ENCODE results near the gene CLMN.
A peak's percentile ranks its signal among the peaks of the same experiment; 100 is the strongest.

The CLMN gene

DNA sequence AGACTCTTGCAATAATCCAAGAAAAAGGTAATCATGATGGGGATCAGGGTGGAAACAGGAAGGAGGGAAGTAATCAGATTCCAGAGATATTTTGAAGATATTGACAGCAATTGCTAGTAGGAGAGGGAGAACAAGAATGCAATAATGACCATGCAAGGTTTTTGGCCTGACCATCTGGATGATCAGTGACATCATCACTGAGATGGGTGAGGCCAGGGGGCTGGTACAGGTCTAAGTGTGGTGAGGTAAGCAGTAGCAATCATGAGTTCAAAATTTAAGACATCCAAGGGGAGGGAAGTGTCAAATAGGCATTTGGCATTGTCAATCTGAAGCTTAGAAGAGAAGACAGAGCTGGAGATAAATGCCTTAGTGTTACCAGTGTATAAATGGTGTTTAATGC is 24.8 kb upstream of the CLMN start:
- no peak for DNase-seq (ENCODE audit: low spot score)

DNA sequence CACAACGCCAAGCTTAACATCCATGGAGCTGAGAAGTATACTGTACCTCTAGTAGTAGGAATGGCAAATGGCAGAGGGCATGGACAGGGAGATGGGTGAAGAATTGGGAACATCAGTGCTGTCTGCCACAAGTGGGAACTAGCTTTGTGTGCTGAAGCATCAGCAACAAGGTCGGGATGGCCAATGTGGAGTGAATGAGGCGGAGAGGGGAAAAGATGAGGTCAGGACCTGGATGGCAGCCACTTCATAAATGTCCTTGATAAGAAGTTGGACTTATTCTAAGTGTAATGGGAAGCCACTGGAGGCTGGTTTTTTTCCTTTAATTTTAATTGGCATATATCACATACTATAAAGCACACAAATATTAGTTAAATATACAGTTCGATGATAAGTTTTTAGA is 21.9 kb upstream of the CLMN start:
- no peak for DNase-seq (ENCODE audit: low spot score)

DNA sequence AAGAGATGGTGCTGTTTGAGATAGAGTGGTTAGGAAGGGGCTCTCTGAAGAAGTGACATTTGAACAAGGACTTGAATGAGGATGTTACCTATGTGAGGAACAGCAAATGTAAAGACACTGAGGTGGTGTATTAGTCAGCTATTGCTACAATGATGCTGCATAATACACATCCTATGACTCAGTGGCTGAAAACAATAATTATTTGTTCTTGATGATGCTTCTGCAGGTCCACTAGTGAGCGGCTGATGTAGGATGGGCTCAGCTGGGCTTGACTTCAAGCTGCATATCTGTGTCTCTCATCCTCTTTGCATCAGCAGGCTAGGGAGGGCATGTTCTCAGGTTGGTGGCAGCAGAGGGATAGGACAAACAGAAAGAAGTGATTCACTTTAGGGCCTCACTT is 21.4 kb upstream of the CLMN start:
- peak; percentile 30 for DNase-seq (ENCODE audit: low spot score)

DNA sequence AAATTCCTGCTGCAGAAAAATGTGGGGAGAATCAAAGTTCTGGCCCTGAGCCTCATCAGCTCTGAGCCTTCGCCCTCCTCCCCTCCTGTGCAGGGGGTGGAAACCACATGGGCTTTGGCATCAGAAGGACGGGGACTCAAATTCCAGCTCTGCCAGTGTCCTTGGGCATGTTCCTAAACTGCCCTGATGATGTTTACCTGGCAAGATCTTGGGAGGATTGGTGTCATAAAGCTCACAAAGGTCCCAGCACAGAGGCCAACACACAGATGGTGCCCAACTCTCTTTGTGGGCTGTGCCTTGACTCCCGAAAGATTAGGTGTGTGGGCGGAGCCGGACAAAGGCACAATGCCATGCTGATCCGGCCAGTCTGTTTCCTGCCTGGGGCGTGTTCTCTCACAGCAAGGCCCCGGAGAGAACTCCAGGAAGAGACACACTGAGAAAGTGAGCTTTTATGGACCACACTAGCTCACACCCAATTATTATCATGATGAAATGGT is 20.5 kb upstream of the CLMN start:
- no peak for DNase-seq (ENCODE audit: low spot score)

DNA sequence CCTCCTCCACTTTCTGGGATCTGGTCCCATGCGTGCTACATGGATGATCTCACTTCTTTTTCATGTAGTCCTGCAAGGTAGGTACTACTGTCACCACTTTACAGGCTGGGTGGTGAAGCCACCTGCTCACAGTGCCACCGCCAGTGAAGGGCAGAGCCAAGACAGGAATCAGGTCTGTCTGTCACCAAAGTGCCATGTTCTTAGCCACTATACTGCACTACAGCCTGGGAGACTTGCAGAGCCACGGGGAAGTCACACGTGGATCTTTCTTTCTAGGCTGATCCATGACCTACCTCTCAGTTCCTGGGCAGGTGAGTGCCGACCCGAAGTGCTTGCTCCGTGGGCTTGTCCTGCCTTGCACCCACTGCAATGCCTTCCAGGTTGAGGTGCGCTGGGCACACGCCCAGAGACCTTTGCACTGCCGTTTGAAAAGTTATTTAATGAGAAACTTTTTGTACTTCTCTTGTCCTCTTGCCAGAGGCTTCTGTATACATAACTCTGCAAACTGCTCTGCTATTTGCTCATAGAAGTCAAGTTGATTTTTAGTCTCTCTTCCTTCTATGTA is 19.7 kb upstream of the CLMN start:
- no peak for DNase-seq (ENCODE audit: low spot score)

DNA sequence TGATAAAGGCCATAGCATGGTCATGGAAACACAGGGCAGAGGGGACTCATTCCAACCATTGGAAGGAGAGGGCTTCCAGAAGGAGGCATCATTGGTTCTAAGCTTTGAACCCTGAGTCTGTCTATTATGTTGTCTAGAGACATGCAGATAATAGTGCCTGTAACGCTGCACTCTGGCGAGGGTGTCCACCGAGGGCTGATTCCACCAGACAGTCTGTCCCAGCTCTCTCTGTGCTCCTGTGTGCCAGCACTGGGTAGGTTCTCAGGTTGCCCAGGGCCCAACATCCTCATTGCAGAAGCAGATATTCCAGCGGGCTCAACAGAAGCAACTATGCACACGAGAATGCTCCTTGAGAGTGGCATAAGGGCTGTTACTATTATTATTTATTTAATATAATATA is 18.7 kb upstream of the CLMN start:
- DNase-seq (ENCODE audit: low spot score): no peak

DNA sequence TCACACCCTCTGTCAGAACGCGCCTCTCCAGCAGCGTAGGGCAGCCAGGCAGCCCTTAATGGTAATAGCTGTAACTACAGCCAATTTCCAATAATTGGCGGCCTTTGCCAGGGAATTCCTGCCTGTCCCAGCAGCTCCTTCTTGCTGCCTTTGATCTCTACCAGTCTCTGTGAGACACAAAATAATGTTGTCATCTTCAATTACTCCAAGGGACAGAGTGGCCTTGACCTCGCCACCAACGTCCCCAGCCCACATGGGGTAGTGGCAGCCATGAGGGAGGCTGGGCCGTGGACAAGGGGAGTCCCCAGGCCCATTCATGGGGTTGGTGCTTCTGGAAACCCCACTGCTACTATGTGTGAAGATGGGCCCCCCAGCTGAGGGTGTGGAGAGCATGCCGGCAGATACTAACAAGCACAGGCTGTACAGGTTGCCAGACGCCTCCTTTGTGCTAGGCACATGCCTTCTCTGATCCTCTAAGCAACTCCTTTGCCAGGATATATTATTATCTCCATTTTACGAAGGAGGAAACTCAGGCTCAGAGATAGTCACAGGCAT is 17.4 kb upstream of the CLMN start:
- DNase-seq (ENCODE audit: low spot score): no peak

DNA sequence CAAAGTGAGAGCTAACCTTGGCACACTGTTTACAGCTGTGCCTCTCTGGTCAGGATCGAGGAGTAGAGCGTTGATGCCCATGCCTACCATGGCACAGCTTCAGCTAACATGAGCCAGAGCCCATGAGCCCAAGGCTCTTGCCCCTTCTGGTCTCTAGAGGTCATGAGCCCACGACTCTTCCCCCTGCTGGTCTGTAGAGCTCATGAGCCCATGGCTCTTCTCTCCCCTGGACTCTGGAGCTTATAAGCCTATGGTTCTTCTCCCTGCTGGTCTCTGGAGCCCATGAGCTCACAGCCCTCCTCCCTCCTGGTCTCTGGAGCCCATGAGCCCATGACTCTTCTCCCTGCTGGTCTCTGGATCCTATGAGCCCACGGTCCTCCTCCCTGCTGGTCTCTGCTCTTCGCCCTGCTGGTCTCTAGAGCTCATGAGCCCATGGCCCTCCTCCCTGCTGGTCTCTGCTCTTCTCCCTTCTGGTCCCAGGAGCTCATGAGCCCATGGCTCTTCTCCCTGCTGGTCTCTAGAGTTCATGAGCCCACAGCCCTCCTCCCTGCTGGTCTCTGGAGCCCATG is 16.6 kb upstream of the CLMN start:
- DNase-seq (ENCODE audit: low spot score): no peak

DNA sequence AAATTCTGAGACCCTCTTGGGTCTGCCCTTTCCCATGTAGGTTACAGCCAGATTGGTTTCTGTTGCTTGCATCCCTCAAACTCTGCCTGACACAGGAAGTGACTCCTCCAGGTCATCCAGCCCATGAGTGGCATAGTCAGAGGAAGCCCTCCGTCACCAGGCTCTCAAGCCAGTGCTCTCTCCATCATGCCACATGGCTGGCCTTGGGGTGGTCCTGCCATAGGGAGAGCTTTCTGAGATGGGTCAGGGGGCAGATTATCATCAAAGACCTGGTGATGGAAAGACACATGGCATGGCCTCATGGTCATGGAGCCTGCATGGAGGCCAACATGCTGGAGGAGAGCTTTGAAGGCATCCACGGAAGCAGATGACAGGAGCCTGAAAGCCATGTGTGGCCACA is 15.4 kb upstream of the CLMN start:
- DNase-seq (ENCODE audit: low spot score): no peak

DNA sequence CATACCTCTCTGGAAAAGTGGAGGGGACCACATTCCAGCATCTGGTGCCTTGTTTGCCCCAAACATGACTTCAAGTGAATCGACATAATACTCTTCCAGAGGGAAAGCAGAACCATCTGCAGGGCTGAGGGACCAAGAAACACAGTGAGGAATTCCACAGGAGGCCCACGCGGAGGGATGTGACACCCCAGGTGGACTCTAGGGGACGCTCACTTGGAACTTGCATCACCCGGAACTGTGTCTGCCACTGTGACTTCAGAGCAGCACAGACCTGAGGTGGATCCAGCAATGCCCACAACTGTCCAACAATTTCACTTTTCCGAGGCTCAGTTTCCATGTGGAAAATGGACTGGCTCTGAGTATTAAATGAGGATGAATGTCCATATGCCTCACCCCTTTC is 14.3 kb upstream of the CLMN start:
- DNase-seq (ENCODE audit: low spot score): no peak

DNA sequence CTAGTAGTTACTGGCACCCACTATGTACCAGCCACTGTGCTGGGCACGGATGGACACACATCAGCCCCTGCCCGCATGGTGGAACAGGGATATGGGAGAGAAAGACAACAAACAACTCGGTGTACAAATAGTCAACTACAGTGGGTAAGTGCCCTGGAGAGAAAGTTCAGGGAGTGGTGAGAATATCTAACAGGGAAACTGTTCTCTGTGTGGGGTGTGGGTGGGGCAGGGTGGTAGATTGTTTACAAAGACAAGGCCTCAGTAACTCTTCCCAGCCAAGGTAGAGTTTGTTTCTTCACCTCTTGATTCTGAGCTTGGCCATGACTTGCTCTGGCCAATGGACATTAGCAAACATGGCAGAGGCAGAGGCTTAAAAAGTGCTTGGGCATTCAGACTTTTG is 12.9 kb upstream of the CLMN start:
- DNase-seq (ENCODE audit: low spot score): no peak

DNA sequence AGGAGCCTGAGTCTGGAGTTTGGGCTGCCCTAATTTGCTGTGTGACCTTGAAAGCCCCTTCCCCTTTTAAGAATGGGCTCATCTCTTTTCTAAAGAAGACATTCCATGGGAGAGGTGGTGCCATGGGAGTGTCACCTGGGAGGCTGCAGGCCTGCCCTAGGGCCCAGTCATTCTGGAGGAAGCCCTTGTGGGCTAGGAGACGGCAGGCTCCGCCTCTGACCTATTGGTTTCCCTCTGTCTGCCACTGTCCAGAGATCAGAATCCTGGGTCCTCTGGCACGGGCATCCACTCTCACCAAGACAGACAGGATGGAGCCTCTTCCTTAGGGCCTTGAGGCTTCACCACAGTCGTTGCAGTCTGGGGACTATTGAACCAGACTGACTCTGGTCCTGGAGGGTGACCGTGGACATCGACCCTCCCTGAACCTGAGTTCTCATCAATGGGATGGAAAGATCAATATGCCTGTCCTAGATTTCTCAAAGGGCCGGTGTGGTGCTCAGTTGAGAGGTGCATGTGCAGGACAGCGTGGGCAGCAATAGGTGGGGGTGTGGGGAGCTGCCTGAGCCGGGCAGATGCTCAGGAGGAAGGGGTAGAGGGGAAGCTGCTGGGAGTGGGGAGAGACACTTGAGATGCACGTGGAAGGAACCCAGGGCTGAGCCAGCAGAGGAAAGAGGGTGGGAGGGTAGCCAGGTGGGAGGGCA is 12.2 kb upstream of the CLMN start:
- no peak for DNase-seq (ENCODE audit: low spot score)

DNA sequence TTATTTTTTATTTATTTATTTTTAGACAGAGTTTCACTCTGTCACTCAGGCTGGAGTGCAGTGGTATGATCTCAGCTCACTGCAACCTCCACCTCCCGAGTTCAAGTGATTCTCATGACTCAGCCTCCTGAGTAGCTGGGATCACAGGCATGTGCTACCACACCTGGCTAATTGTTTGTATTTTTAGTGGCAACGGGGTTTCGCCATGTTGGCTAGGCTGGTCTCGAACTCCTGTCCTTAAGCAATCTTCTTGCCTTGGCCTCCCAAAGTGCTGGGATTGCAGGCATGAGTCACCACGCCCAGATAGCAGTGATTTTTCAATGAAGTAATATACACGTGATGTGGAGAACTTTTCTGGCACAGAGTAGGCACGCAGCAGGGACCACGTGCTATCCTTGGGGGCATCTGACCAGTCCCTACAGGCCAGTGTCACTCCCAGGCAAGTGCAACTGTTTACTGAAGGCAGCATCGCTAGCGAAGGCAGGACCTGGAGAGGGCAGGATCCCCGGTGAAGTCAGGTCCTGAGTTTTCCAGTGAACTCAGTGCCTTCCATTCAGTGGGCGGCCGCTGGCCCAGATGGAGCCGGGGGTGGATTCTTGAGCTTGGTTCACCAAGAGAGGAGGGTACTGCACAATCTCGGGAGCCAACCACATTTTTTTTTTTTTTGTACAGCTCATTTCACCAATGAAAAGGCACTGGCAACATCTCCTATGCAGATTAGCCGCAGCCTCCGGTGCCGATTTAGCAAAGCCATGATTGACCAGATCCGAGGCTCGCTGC is 11.1 kb upstream of the CLMN start:
- no peak for DNase-seq (ENCODE audit: low spot score)

DNA sequence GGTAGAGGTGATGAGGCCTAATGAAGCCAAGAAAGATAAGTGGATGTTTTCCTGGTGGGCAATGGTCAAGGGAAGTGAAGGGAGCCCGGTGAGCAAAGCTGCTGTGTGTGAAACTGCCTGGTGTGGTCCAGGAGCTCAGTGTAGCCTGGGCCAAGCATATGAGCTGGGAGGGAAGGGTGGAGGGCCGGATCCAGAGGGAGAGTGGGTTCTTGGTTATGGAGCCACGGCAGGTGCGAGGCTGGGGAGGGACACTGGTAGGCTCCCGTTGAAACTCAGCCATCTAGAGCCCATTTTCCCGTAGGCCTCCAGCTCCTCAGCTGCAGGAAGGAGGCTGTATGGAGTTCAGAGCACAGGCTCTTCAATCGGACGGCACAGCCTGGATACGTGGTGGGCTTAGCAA is 10.2 kb upstream of the CLMN start:
- DNase-seq (ENCODE audit: low spot score): no peak

DNA sequence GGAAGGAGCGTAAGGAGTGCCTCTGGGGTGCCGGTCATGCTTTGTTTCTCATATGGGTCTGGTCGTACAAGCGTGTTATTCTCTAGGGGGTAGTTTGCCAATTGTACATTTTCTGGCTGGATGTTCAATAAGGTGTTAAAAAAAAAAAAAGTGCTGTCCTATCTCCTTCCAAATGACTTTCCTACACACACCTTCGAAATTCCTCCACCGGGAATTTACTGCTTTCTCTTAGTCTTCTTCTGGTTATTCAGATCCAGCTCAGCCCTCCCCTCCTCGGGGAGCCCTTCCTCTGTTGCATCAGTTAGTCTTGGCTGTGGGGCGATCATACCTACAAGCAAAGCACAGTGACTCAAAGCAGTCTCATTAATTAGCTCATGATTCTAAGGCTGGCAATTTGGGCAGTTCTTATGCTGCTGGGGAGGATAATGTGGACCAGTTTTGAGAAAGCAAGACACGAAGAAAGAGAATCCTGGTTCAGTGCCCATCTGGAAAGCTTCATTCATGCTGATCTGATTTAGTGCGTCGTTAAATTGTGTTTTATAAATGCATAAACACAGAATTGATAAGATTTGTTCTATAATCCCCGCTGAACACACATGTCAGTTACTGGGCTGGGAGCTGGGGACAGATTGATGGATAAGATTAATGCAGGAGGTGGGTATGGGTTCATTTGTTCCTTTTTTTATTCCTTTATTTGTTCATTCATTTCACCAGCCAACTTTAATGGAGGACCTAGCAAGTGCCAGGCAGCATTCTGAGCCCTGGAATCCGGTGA is 9.2 kb upstream of the CLMN start:
- peak; percentile 19 for DNase-seq (ENCODE audit: low spot score)

DNA sequence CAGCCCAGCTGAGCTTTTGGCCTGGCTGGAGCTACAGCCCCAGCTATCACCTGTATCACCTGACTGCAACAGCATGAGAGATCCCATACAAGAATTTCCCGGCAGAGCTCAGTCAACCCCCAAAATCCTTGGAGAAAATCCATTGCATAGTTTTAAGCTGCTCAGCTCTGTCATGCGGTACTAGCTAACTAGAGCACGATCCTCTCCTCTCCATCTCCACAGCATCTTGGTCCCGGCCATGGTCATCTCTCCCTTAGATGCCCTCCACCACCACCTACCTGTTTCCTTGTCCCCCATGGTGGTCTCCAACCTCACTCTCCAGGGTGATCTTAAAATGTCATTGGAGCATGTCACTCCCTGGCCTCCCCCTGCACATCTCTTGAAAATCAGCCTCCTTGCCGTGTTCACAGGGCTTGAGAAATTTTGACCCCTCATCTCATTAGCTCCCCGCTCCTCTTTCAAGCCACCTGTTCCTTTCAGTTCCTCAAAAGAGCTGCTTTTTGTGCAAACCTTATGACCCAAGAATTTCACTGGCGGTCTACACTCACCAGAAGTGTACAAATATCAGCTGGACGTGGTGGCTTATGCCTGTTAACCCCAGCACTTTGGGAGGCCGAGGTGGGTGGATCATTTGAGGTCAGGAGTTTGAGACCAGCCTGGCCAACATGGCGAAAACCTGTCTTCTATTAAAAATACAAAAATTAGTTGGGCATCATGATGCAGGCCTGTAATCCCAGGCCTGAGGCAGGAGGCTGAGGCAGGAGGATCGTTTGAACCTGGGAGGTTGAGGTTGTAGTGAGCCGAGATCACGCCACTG is 8.1 kb upstream of the CLMN start:
- DNase-seq (ENCODE audit: low spot score): no peak

DNA sequence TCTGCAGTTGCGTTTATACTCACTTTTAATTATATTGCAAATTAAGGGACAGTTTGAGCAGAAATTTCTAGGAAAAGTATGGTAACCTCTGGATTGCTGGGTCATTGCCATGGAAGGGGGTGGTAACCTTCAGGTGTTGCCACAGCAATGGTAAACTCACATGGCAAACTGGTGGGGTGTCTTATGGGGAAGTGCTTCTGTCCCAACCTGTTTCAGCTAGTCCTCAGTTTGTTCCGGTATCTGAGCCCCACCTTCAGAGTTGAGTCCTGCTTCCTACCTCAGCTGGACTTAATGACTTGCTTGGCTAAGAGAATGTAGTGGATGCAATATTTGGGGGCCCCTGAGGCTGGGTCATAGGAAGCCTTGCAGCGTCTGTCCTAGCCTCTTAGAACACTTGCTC is 7.3 kb upstream of the CLMN start:
- DNase-seq (ENCODE audit: low spot score): no peak

DNA sequence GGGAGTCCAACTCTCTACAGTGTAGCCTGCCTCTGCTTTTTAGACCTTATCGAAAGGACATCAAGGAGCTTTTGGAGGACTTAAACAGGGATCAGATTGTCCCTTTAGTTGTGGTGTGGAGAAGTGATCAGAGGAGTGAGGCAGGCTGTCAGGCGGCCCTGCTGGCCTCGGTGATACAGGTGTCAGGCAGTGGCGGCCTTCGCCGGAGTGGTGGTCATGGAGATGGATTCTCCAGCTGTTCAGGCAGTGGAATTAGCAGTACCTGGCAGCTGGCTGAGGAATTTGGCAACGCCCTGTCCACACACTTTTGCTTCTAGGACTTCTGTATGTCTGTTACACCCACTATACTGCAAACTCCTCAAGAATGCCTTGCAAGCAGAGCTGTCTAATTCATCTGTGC is 4.2 kb upstream of the CLMN start:
- DNase-seq (ENCODE audit: low spot score): no peak

DNA sequence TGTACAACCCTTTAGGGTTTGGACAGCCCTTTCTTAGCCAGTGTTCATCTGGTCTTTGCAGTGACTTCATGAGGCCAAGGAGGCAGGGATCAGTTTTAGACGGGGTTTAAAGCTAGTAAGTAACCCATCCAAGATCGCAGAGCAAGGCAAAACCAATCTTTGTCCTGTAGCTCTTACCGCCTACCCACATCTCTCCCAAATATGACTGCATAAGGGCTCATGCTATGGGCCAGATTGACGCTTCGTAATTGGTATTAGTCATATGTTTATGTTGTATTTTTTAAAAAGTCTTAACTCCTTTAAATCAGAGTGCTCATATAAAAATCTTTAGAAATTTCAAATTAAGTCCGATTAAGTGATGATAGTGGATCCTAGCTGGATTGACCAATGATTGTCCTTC is 3.7 kb upstream of the CLMN start:
- no peak for DNase-seq (ENCODE audit: low spot score)

DNA sequence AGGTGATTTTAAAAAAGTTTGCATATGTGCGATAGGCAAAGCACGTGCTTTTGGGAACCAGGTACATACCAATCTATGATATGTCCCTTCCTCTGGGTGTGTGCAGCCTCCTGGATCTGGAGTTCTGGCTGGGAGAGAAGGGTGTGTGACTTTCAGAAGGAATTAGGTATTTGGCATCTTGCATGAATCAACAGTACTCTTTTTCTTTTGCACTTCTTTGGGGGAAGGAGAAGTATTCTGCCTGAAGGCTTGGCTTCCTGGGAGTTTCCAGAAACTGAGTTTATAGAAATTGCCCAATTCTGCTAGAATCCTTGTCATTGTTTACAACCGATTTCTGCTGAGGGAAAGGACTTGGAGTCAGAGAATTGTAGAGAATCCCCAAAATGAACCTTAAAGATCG is 2.9 kb upstream of the CLMN start:
- DNase-seq (ENCODE audit: low spot score): no peak
